ENCODE data around the gene CDC42BPB.

Gene CDC42BPB

GRCh38 chr14:102966681-102967505, 90.5 kb downstream of the CDC42BPB start:
- DNase-seq (ENCODE audit: low spot score), result no peak

GRCh38 chr14:102965971-102966655, 91.2 kb downstream of the CDC42BPB start:
- DNase-seq (ENCODE audit: low spot score), result no peak

DNA sequence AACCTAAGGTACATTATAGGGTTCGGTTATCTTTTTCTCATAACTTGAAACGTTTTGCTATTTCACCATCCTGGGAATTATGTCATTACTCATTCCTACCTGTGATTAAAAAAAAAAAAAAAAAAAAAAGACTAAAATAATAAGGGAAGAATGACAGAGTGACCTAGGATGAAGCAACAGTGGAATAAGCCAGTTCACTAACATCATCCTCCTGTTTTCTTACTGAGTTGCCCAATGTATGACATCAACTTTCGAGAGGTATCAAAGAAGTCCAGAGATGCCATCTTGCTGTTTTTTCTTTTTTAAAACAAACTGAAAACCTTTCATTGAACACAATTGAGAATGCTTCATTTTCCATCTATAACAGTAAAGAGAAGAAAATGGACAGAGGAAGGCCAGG, 92.1 kb downstream of the CDC42BPB start:
- no peak for DNase-seq (ENCODE audit: low spot score)

GRCh38 chr14:102964152-102964730, 93.1 kb downstream of the CDC42BPB start:
- no peak for DNase-seq (ENCODE audit: low spot score)

DNA sequence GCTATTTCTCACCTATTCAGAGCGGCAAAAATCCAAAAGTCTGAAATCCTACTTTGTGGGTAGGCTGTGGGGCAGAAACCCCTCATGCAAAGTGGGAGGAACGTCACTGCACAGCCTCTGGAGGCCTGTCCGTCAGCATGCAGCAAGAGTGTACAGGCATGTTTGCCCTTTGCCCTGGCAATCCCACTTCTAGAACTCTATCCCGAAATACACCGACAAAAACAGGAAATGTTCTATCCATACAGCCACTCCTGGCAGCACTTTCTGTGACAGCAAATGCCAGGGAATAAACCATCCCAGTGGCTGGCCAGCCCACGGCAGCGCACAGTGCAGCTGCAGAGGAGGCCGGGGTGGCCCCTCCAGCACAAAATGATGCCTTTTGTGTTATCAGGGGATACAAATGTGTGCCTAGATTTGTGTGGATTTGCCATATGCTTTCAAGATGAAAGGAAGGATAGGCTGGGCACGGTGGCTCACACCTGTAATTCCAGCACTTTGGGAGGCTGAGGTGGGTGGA, 95.2 kb downstream of the CDC42BPB start:
- no peak for DNase-seq (ENCODE audit: low spot score)

DNA sequence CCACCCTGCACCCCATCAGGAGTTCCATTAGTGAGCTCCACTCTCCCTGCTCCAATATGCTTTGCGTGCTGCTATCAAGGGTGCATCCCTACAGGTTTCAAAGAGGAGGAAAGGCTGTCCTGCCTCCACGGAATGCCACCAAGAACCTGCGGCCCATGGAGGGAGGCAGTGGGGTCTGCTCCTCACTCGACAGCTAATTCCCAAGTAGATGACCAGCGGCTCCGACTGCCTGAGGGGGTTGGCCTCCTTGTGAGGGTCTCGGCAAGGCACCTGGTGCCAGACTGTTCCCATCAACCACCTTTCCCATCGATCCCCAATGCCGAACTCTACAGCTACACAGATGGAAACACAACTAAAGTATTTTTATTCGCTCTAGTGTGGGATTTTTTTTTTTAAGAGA, 98.9 kb downstream of the CDC42BPB start:
- DNase-seq (ENCODE audit: low spot score), result no peak

DNA sequence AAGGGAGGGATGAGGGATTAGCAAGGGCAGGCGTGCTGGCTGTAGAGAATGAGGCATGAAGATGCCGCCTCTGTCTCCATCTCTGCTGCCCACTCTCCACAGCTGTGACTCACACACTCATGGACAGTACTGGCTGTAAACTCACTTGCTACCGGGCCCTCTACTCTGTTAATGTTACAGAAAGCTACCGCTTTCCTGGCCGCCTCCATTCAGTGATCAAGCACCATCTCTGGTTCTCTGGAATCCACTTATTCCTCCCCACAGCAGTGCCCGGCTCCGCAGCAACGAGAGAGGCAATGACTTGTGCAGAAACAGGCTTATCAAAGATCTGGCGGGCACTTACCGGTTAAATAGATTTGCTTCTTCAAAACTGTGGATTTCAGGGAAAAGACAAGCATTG, 100.1 kb downstream of the CDC42BPB start:
- DNase-seq (ENCODE audit: low spot score), result no peak

GRCh38 chr14:102955636-102956408, 101.5 kb downstream of the CDC42BPB start:
- no peak for DNase-seq (ENCODE audit: low spot score)

DNA sequence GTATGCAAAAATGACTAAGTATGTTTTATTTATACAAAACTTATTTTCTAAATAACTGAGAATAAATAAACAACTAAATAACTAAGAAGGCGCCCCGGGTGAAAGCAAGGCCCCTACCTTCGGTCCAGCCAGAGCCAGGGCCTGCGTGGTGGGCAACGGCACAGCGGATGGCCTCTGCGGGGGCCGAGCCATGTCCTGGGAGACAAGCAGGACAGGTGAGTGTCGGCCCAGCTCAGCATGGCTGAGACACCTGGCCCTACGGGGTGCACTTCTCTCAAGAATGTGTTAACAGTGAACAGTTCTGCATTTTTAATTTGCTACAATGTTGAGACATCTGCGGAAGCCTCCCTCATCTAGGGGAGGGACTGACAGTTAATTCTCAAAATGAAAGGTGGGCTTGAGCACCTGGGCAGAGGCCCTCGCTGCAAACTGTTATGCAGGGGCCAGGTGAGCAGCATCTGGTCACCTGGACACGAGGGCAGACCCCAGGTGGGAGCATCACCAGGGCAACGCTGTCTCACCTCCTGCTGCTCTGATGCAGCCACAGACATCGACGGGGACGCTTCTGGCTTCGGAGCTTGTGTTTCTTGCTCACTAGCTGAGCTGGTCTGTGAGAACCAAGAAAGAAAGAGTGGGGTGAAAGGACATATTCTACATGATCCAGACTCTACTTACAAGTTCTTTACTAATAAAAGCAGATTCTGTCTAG, 103.1 kb downstream of the CDC42BPB start:
- DNase-seq (ENCODE audit: low spot score), result no peak

DNA sequence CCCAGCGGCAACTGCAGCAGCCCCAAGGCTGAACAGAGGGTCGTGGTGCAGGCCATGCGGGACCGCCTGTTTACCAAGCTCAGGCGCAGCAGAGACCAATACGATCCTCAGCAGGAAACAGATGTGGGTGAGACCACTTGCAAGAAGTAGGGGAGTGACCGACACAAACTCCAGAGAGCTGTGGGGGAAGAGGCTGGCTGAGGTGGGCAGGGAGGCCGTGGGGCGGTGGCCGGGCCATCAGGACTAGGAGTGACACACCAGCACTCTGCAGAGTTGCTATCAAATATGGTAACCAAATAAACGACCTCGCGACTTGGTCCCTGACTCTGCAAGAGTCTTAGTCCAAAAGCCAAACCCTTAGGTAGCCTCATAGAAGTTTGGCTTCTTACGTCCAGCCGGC, 104.2 kb downstream of the CDC42BPB start:
- DNase-seq (ENCODE audit: low spot score), result no peak

DNA sequence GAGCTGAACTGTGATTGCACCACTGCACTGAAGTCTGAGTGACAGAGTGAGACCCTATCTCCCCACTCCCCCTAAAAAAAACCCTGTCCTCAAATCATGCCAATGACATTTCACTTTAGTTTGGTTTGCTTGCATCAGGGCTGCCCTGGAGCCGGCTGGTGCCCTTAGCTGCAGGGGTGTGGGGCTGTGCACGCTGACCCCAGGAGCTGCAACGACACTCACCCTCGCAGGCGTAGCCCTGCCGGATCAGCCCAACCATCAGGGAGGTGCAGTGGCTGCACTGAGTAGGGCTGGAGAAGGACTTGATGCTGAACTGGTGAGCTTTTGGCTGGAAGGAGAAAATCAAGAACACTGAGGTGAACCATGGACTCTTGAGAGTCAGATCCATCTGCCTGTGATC, 105.1 kb downstream of the CDC42BPB start:
- DNase-seq (ENCODE audit: low spot score), result no peak

GRCh38 chr14:102951799-102952198, 105.5 kb downstream of the CDC42BPB start:
- no peak for DNase-seq (ENCODE audit: low spot score)

- DNase-seq (ENCODE audit: low spot score), result no peak
Measured at GRCh38 chr14:102951034-102951433, 106.3 kb downstream of the CDC42BPB start.

DNA sequence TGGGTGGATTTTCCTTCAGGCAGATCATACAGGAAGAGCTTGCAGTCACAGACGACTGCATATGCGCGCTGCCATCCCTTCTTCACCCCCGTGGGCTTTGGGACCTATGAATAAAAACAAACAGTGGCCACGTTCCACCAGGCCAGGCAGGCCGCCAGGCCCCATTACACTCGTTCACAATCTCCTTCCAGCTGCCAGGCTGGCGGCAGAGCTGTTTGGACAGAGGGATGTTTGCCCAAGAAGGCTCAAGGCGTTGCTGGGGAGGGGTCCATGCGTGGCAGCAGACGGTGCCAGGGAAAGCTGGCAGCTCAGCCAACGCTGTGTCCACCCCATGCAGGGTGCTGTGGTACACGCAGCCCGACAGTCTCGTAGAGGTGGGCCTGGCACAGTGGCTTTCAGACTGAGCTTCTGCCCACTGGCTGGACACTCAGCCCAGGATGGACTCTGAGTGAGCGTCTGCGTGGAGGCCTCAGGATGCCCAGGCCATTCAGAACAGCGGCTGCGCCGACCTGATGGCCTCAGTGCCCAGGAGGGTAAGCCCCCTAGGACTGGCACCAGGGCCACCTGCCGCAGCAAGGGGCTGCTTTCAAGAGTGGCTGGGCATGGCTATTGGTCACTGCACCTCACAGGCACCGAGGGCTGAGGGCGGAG, 107.4 kb downstream of the CDC42BPB start:
- DNase-seq (ENCODE audit: low spot score), result no peak

- no peak for DNase-seq (ENCODE audit: low spot score)
Measured at GRCh38 chr14:102949062-102949800, 108.1 kb downstream of the CDC42BPB start.

- no peak for DNase-seq (ENCODE audit: low spot score)
Measured at GRCh38 chr14:102948698-102949061, 108.7 kb downstream of the CDC42BPB start.

DNA sequence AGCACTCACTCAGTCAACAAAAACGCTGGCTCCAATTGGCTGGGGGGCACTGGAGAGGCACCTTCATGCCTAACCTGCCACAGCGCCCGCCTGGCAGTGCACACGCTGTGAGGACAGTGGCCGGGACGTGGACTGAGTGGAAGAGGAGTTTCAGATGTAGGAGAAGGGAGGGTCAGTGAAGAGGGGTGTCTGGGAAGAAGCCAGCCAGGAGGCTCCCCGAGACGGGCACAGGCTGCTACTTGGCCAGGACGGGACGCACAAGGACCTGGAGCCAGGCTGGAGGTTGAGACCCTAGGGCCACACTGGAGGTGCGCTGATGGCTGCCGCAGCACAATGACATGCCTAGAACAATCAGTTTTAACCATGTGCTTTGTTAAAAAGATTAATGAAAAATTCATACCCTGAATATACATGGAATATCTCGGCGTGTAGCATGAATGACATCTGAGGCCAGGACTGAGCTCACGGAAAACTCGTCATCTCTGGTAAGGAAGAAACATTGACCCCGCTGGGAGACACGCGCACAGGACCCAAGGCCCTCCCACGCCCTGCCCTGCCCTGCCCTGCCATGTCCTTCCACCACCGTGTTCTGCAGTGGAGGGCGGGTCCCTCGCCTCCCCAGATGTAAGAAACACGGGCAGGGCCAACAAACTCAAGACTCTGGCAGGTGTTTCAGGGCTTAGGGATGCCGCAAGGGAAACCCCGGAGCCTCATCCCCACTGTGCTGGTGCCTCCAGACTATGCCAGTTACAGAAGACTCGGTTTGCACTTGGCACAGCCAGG, 109.8 kb downstream of the CDC42BPB start:
- no peak for DNase-seq (ENCODE audit: low spot score)

DNA sequence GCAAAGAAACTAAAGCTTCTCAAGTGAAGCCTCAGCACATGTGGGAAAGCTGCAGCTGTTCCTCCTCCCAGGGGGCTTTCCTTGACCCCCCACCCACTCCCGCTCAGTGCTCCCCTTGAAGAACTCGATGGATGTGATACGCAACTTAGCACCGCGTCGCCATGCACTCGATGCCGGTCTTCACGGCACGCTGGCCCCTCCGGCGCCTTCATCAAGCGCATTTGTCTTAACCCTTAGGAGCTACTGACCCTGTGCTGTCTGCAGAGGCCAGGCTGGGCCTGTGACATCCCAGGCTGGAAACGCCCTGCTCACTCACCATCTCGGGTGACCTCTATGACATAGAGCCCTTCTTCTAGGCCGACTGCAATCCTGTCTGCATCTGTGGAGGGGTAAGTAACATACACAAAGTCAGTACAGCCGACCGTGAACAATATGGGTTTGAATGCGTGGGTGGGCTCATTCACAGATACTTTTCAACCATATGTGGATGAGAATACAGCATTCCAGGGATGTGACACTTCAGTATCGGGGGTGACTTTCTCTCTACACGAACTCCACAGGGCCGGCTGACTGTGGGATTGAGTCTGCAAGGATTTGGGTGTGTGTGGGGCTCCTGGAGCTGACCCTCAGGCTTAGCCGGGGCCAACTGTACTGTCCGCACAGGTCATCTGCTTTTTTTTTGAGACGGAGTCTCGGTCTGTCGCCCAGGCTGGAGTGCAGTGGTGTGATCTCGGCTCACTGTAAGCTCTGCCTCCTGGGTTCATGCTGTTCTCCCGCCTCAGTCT, 111.8 kb downstream of the CDC42BPB start:
- DNase-seq (ENCODE audit: low spot score), result no peak
